Nephron (organoid): ENCODE results near the gene CDKL1.

Experiments used
- H3K27ac Mint-ChIP-seq, 3 experiments: 2 replicates each; pipeline ENCODE4 v1.8.0; 2020; ENCODE audit warnings: mixed read lengths in 3 of 3, mild to moderate bottlenecking in 2 of 3, moderate library complexity in 1 of 3
- H3K27me3 Mint-ChIP-seq: 2 replicates; pipeline ENCODE4 v1.8.0; 2021; ENCODE audit warnings: low read depth, mild to moderate bottlenecking, moderate library complexity, mixed read lengths
- H3K36me3 Mint-ChIP-seq: 2 replicates; pipeline ENCODE4 v1.8.0; 2020; ENCODE audit warnings: low read depth, mixed read lengths
- H3K4me1 Mint-ChIP-seq: 2 replicates; pipeline ENCODE4 v1.8.0; 2020; ENCODE audit warnings: mixed read lengths
- H3K4me3 Mint-ChIP-seq, 3 experiments: 2 replicates each; pipeline ENCODE4 v1.8.0; 2020; ENCODE audit warnings: mild to moderate bottlenecking in 3 of 3, mixed read lengths in 3 of 3, moderate library complexity in 2 of 3
- H3K9me3 Mint-ChIP-seq: 2 replicates; pipeline ENCODE4 v1.8.0; 2020; ENCODE audit warnings: mixed read lengths
- TF ChIP-seq, protein P1 (sequence below), 3 experiments: fragments of 200-600 bp; sonication (generic); IDR thresholded peaks; one replicate each; pipeline ENCODE4 v1.5.0; 2021; ENCODE audit warnings: antibody characterized with exemption in 3 of 3; ENCODE audit not compliant: unreplicated experiment in 3 of 3

Gene CDKL1

DNA sequence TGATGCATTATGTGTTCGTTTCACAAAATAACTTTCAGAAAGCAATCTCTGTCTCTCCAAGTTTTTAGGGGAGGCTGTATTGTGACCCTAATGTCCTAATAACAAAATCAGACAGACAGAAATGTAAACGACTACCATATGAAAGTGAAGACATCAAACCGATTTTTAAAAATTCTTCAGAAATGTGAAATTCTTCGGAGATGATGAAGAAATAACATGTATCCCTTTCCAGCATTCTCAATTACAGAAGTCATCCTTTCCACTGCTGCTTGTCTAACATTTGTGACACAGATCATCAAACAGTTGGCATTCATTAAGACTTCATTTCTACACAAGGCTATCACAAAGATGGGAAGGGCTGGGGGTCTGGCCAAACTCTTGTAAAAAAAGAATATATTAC, 43.6 kb downstream of the CDKL1 start:
- Mint-ChIP-seq H3K36me3 (no peaks in the 10 kb centered on the region), H3K4me1 (peaks cover 38% of the 10 kb centered on the region), H3K27me3 (no peaks in the 10 kb centered on the region), H3K9me3 (no peaks in the 10 kb centered on the region), H3K27ac (peak overlapping the region in 1 of 3 experiments; percentile 23), H3K4me3 (no peak overlapping the region)
- TF ChIP-seq, protein P1, sequence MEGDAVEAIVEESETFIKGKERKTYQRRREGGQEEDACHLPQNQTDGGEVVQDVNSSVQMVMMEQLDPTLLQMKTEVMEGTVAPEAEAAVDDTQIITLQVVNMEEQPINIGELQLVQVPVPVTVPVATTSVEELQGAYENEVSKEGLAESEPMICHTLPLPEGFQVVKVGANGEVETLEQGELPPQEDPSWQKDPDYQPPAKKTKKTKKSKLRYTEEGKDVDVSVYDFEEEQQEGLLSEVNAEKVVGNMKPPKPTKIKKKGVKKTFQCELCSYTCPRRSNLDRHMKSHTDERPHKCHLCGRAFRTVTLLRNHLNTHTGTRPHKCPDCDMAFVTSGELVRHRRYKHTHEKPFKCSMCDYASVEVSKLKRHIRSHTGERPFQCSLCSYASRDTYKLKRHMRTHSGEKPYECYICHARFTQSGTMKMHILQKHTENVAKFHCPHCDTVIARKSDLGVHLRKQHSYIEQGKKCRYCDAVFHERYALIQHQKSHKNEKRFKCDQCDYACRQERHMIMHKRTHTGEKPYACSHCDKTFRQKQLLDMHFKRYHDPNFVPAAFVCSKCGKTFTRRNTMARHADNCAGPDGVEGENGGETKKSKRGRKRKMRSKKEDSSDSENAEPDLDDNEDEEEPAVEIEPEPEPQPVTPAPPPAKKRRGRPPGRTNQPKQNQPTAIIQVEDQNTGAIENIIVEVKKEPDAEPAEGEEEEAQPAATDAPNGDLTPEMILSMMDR (IDR thresholded peaks at IDR 0.05; ENCODE audit: unreplicated experiment in 3 of 3), result no peak

DNA sequence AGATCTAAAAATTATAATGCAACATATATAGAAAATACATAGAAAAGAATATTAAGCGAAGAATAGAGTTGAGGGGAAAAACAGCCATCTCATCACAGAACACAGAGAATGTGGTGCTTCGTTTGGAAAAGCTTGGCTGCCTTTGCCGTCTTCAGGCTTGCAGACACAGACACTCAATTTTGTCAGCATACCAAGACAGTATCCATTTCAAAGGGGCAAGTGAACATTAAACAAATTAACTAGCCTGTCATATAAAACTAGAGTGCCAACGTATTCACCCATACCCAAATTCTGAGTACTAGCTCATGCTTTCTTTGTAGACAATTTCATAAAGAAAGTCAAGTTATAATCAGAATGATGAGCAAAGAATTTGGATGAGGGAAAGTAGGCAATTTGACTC, 44.1 kb downstream of the CDKL1 start:
- Mint-ChIP-seq H3K27ac (peak overlapping the region in 1 of 3 experiments; percentile 23), H3K9me3 (no peaks in the 10 kb centered on the region), H3K36me3 (no peaks in the 10 kb centered on the region), H3K4me3 (no peak overlapping the region), H3K4me1 (peaks cover 36% of the 10 kb centered on the region), H3K27me3 (no peaks in the 10 kb centered on the region)
- TF ChIP-seq, protein P1 (IDR thresholded peaks at IDR 0.05; ENCODE audit: unreplicated experiment in 3 of 3), result no peak

DNA sequence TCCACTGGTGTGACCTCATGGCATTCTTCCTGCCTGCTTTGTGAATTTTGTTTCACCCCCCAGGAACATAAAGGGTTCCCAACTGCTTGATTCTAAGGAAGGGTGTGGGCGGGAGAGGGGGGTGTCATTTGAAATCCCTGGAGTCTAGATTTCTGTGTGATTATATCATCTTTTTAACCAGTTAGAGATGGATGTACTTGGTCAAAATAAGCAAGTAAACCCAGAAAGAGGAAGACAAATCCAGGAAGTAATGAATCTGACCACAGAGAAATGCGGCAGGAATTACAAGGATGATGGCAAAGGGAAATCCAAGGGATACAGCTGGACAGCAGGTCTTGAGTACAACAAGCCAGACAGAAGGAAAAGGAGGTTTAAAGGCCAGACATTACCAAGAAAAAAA, 45.7 kb downstream of the CDKL1 start:
- no peak overlapping the region for H3K4me3 Mint-ChIP-seq
- peaks cover 42% of the 10 kb centered on the region for H3K4me1 Mint-ChIP-seq
- H3K36me3 Mint-ChIP-seq, result no peaks in the 10 kb centered on the region

DNA sequence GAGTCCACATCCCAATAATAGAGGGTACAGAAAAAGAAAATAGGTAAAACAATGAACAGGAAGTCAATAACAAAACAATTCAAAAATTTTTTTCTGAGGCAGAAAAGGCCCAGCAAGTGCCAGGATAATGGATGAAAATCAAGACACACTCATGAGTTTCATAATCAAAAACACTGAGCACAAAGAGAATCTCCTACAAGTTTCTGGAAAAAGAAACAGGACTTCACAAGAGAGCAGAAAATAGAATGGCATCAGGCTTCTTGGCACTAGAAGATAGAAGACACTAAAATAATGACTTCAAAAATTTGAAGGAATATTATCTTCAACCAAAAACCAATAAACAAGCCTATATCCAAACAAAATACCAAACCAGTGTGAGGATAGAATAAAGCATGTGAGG, 47.7 kb downstream of the CDKL1 start:
- H3K27me3 Mint-ChIP-seq, result no peaks in the 10 kb centered on the region
- no peaks in the 10 kb centered on the region for H3K9me3 Mint-ChIP-seq
- no peak overlapping the region for H3K4me3 Mint-ChIP-seq
- TF ChIP-seq, protein P1 (IDR thresholded peaks at IDR 0.05; ENCODE audit: unreplicated experiment in 3 of 3), result no peak
- H3K4me1 Mint-ChIP-seq, result peaks cover 52% of the 10 kb centered on the region
- no peaks in the 10 kb centered on the region for H3K36me3 Mint-ChIP-seq
- no peak overlapping the region for H3K27ac Mint-ChIP-seq

More for the DNA sequence above, 45.7 kb downstream of the CDKL1 start:
- no peaks in the 10 kb centered on the region for H3K27me3 Mint-ChIP-seq
- no peaks in the 10 kb centered on the region for H3K9me3 Mint-ChIP-seq
- TF ChIP-seq, protein P1 (IDR thresholded peaks at IDR 0.05; ENCODE audit: unreplicated experiment in 3 of 3), result no peak
- peak overlapping the region in 1 of 3 experiments; percentile 75 for H3K27ac Mint-ChIP-seq

DNA sequence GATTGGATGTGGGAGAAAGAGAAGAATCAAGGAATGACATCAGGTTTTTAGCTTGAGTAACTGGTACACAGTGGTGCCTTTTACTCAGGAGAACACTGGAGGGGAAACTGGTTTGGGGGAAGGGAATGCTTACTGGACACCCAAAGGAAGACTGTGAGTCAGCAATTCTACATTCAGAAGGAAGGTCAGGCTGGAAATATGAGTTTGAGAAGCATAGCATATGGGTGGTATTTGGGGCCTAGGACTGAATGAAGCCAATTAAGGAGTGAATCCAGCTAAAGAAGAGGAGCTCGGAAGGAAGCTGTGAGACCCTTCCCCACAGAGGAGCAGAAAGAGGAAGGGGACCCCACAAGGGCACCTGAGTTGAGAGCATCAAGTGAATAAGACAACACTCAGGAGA, 49.2 kb downstream of the CDKL1 start:
- Mint-ChIP-seq H3K9me3 (no peaks in the 10 kb centered on the region), H3K4me1 (peaks cover 57% of the 10 kb centered on the region), H3K4me3 (no peak overlapping the region), H3K27ac (peak overlapping the region in 2 of 3 experiments; percentile 2 to 8), H3K36me3 (no peaks in the 10 kb centered on the region), H3K27me3 (no peaks in the 10 kb centered on the region)
- TF ChIP-seq, protein P1 (IDR thresholded peaks at IDR 0.05; ENCODE audit: unreplicated experiment in 3 of 3), result no peak

DNA sequence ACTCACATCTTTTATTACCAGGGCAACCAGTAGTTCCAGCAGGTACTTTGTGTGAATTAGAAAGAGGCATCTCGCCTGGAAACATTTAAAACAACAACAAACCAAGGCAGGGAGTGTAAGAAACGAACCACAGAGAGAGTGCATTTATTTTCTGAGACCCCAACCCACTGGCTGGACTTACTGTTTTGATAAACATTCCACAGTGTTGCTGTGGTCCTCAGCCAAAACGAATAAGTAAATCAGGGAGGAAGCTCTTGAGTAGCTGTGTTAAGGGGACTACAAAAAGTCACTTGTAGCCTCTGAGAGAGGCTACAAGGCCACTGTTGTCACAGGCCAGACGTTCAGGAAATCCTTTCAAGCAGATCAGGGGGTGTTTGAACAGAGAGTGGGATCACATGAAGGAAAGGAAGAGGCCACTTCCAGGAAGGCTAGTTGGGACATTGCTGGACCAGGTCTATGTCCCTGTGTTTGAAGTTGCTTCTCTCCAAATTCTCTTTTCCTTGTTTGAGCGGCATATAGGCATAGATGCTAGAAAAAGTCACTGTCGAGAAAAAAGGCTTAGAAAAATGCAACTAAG, 50.7 kb downstream of the CDKL1 start:
- Mint-ChIP-seq H3K4me1 (peaks cover 52% of the 10 kb centered on the region), H3K9me3 (no peaks in the 10 kb centered on the region), H3K36me3 (no peaks in the 10 kb centered on the region), H3K27ac (peak overlapping the region; percentile 81 to 93 (median 87)), H3K27me3 (no peaks in the 10 kb centered on the region), H3K4me3 (no peak overlapping the region)
- TF ChIP-seq, protein P1 (IDR thresholded peaks at IDR 0.05; ENCODE audit: unreplicated experiment in 3 of 3), result no peak
